CD14-positive monocyte (primary cell): ENCODE measurements around the gene DAPK2. TPM values are rescaled to one million over a fixed set of nuclear protein-coding genes. Genes with fewer than 3 reads are reported as not detected.

Source experiments
- DNase-seq, 3 donors: peaks; one replicate each; pipeline ENCODE4 v3.0.0-alpha.2; 2011 to 2022
- H2AFZ ChIP-seq: 2 replicates; pipeline ENCODE4 v1.6.0; 2012; ENCODE audit warnings: mild to moderate bottlenecking, low read depth, low read length, inconsistent platforms; ENCODE audit not compliant: insufficient read depth, poor library complexity, severe bottlenecking
- H3K27ac ChIP-seq, 2 donors: 1 replicate in 1 of 2; 2 replicates in 1 of 2; pipeline ENCODE4 v1.5.1; 2012 to 2013; ENCODE audit warnings: low read length in 2 of 2, control low read depth in 1 of 2, inconsistent platforms in 1 of 2, low read depth in 1 of 2, mild to moderate bottlenecking in 1 of 2
- H3K27me3 ChIP-seq, 2 donors: one replicate each; pipeline versions ENCODE4 v1.6.0 to v1.6.1; 2011 to 2013; ENCODE audit warnings: low read length in 2 of 2; ENCODE audit not compliant: control insufficient read depth in 2 of 2, insufficient read depth in 2 of 2
- H3K36me3 ChIP-seq, 2 donors: replicated peaks in 1 of 2; 1 replicate in 1 of 2; 2 replicates in 1 of 2; pipeline versions ENCODE4 v1.5.1 to v1.6.1; 2012 to 2013; ENCODE audit warnings: low read length in 2 of 2, control low read depth in 1 of 2, inconsistent platforms in 1 of 2, mild to moderate bottlenecking in 1 of 2; ENCODE audit not compliant: insufficient read depth in 2 of 2, control insufficient read depth in 1 of 2
- H3K4me1 ChIP-seq, 2 donors: 1 replicate in 1 of 2; 2 replicates in 1 of 2; pipeline versions ENCODE4 v1.5.1 to v1.6.1; 2012 to 2013; ENCODE audit warnings: low read length in 2 of 2, control low read depth in 1 of 2, inconsistent platforms in 1 of 2, mild to moderate bottlenecking in 1 of 2, moderate library complexity in 1 of 2; ENCODE audit not compliant: insufficient read depth in 2 of 2, control insufficient read depth in 1 of 2
- H3K4me2 ChIP-seq: replicated peaks from 2 replicates; pipeline ENCODE3; 2012; ENCODE audit warnings: low read length, moderate library complexity, mild to moderate bottlenecking; ENCODE audit not compliant: poor library complexity, severe bottlenecking; ENCODE audit errors: extremely low read depth
- H3K4me3 ChIP-seq, 3 experiments: fragments of 200-600 bp in 1 of 3; sonication (generic) in 1 of 3; replicated peaks in 1 of 3; 1 replicate in 2 of 3; 2 replicates in 1 of 3; pipeline ENCODE4 v1.5.1; 2011 to 2013; ENCODE audit warnings: low read length in 3 of 3, mild to moderate bottlenecking in 3 of 3, control low read depth in 2 of 3, low read depth in 2 of 3, inconsistent platforms in 1 of 3, moderate library complexity in 1 of 3
- H3K79me2 ChIP-seq: 2 replicates; pipeline ENCODE4 v1.6.0; 2012; ENCODE audit warnings: mild to moderate bottlenecking, control low read depth, inconsistent platforms, low read length, moderate library complexity; ENCODE audit not compliant: insufficient read depth
- H3K9ac ChIP-seq: 2 replicates; pipeline ENCODE4 v1.6.0; 2017; ENCODE audit warnings: low read length, mild to moderate bottlenecking; ENCODE audit not compliant: insufficient read depth, poor library complexity, severe bottlenecking
- H3K9me3 ChIP-seq, 2 donors: replicated peaks in 1 of 2; 1 replicate in 1 of 2; 2 replicates in 1 of 2; pipeline versions ENCODE4 v1.5.1 to v1.6.1; 2012 to 2013; ENCODE audit warnings: low read length in 2 of 2, control low read depth in 1 of 2; ENCODE audit not compliant: control insufficient read depth in 1 of 2, insufficient read depth in 1 of 2
- H4K20me1 ChIP-seq: 2 replicates; pipeline ENCODE4 v1.6.0; 2012; ENCODE audit warnings: mild to moderate bottlenecking, low read length, control low read depth, moderate library complexity; ENCODE audit not compliant: insufficient read depth
- H3K27ac Mint-ChIP-seq, 7 donors: one replicate each; pipeline ENCODE4 v1.8.0; 2020; ENCODE audit warnings: mild to moderate bottlenecking in 7 of 7, mixed read lengths in 7 of 7, moderate library complexity in 6 of 7, inconsistent platforms in 2 of 7
- H3K27me3 Mint-ChIP-seq, 3 donors: one replicate each; pipeline ENCODE4 v1.8.0; 2021 to 2022; ENCODE audit warnings: low read depth in 3 of 3, mild to moderate bottlenecking in 3 of 3, mixed read lengths in 3 of 3, moderate library complexity in 3 of 3, inconsistent platforms in 1 of 3
- H3K36me3 Mint-ChIP-seq, 2 donors: one replicate each; pipeline ENCODE4 v1.8.0; 2020; ENCODE audit warnings: mixed read lengths in 2 of 2, inconsistent platforms in 1 of 2, mild to moderate bottlenecking in 1 of 2
- H3K4me1 Mint-ChIP-seq: one replicate; pipeline ENCODE4 v1.8.0; 2020; ENCODE audit warnings: mild to moderate bottlenecking, mixed read lengths
- H3K4me3 Mint-ChIP-seq, 2 donors: one replicate each; pipeline ENCODE4 v1.8.0; 2020; ENCODE audit warnings: mild to moderate bottlenecking in 2 of 2, mixed read lengths in 2 of 2, moderate library complexity in 1 of 2
- H3K9me3 Mint-ChIP-seq, 7 donors: one replicate each; pipeline ENCODE4 v1.8.0; 2020 to 2022; ENCODE audit warnings: mixed read lengths in 7 of 7, mild to moderate bottlenecking in 6 of 7, moderate library complexity in 6 of 7, inconsistent platforms in 2 of 7
- WGBS: methylation state at CpG from one replicate; pipeline ENCODE4 v1.1.5; 2013; ENCODE audit warnings: missing lambda C conversion rate; ENCODE audit not compliant: insufficient coverage; 5-methylcytosine and 5-hydroxymethylcytosine counted together
- intact Hi-C, 2 donors: fragments of 100-400 bp; cut with micrococcal nuclease; formaldehyde crosslinking; loops; one replicate each; pipeline versions ENCODE4 v1.15.0 to v1.15.1; 2023
- polyA plus RNA-seq, 3 donors: library from polyadenylated mRNA; depleted of rRNA in 1 of 3; unstranded in 2 of 3; stranded (reverse) in 1 of 3; fragments of 300-500 nt in 2 of 3; fragments of >200 nt in 1 of 3; fragmentation: Illumina TruSeq in 2 of 3; gene quantifications; 1 replicate in 2 of 3; 2 replicates in 1 of 3; pipeline ENCODE4 v1.2.3, GENCODE V29; 2012 to 2021
- TF ChIP-seq, protein P1 (sequence below): fragments of 200-600 bp; IDR thresholded peaks from one replicate; pipeline ENCODE4 v1.8.0; 2022; ENCODE audit warnings: antibody characterized with exemption, mild to moderate bottlenecking

Gene DAPK2
- polyA plus RNA-seq, 3 donors: 0.59 to 4.1 (median 2.1) TPM

DNA sequence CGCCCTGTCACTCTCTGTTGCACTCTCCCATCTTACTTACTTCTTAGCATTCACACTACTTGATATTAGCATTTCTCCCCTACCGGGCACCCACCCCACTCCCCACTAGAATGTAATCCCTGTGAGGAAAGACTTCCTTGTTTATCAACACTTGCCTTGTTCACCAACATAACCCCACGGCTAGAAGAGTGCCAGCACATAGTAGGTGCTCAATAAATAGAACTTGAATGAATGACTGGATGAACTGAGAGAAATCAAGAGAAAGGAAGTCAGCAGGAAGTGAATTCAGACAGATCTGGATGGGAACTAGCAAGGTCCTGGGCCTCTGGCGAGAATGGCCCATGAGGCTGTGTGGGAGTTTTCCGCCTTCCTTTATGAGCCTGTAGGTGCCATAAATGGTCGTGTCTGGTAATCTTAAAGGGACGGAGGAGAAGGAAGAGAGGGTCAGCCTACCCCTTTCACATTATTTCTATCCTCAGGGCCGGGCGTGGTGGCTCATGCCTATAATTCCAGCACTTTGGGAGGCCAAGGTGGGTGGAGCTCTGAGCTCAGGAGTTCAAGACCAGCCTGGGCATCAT, 170.1 kb downstream of the DAPK2 start:
- Histone ChIP-seq H3K79me2 (no peaks in the 10 kb centered on the region), H3K36me3 (no peaks in the 10 kb centered on the region), H3K4me3 (no peak overlapping the region), H4K20me1 (no peaks in the 10 kb centered on the region), H2AFZ (no peak overlapping the region), H3K27me3 (no peaks in the 10 kb centered on the region), H3K4me1 (peaks cover under 1 to 1% of the 10 kb centered on the region in 2 donors), H3K27ac (no peak overlapping the region), H3K4me2 (no peak overlapping the region), H3K9me3 (peaks cover 0 to 6% of the 10 kb centered on the region in 2 donors), H3K9ac (no peak overlapping the region)
- no peaks in the 10 kb centered on the region for H3K36me3 Mint-ChIP-seq
- WGBS: 50% methylated on average over 2 of the region's 9 CpGs
- H3K27ac Mint-ChIP-seq: no peak overlapping the region
- TF ChIP-seq, protein P1, sequence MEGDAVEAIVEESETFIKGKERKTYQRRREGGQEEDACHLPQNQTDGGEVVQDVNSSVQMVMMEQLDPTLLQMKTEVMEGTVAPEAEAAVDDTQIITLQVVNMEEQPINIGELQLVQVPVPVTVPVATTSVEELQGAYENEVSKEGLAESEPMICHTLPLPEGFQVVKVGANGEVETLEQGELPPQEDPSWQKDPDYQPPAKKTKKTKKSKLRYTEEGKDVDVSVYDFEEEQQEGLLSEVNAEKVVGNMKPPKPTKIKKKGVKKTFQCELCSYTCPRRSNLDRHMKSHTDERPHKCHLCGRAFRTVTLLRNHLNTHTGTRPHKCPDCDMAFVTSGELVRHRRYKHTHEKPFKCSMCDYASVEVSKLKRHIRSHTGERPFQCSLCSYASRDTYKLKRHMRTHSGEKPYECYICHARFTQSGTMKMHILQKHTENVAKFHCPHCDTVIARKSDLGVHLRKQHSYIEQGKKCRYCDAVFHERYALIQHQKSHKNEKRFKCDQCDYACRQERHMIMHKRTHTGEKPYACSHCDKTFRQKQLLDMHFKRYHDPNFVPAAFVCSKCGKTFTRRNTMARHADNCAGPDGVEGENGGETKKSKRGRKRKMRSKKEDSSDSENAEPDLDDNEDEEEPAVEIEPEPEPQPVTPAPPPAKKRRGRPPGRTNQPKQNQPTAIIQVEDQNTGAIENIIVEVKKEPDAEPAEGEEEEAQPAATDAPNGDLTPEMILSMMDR: no peak
- H3K4me1 Mint-ChIP-seq: peaks cover 1% of the 10 kb centered on the region
- intact Hi-C loops: no loop called here
- peaks cover 0 to 2% (median 0%) of the 10 kb centered on the region in 3 donors for H3K27me3 Mint-ChIP-seq
- no peak overlapping the region for H3K4me3 Mint-ChIP-seq
- no peak for DNase-seq
- peaks cover 0 to 8% (median 0%) of the 10 kb centered on the region in 7 donors for H3K9me3 Mint-ChIP-seq

DNA sequence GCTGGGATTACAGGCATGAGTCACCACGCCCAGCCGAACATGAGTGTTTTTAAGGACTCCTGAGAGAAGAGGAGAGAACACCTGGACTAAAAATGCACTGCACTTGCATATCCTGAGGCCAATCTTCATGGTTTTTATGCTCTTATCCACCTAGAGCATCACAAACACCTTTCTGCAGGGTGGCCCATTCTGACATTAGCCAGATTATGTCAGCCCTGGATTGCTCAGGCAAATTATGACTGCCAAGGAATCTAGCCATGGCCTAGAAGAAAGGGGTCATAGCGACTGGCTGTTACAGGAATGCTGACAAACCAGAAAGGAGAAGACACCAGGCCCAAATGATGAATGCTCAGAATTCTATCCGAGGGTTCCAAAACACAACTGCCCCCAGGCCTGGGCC, 171.7 kb downstream of the DAPK2 start:
- Mint-ChIP-seq H3K9me3 (peaks cover 0 to 8% (median 0%) of the 10 kb centered on the region in 7 donors), H3K4me3 (no peak overlapping the region), H3K36me3 (no peaks in the 10 kb centered on the region), H3K27me3 (peaks cover 0 to 2% (median 0%) of the 10 kb centered on the region in 3 donors), H3K4me1 (peaks cover 9% of the 10 kb centered on the region), H3K27ac (no peak overlapping the region)
- Histone ChIP-seq H3K27ac (no peak overlapping the region), H3K27me3 (no peaks in the 10 kb centered on the region), H3K9me3 (peaks cover 0 to 6% of the 10 kb centered on the region in 2 donors), H4K20me1 (no peaks in the 10 kb centered on the region), H3K4me1 (no peaks in the 10 kb centered on the region), H3K79me2 (no peaks in the 10 kb centered on the region), H2AFZ (no peak overlapping the region), H3K36me3 (no peaks in the 10 kb centered on the region), H3K4me2 (no peak overlapping the region), H3K4me3 (no peak overlapping the region), H3K9ac (no peak overlapping the region)
- TF ChIP-seq, protein P1: no peak
- WGBS: 0% methylated on average over 1 of the region's 4 CpGs
- intact Hi-C loops: no loop called here
- DNase-seq: no peak
